SHP77 treated with DMSO at 0.1 percent for 48 hours (cell line): ENCODE results near the gene IARS1.

Experiments used
- DNase-seq: peaks from one replicate; lab custom pipeline; 2025; lab: John Stamatoyannopoulos, UW

The IARS1 gene

DNA sequence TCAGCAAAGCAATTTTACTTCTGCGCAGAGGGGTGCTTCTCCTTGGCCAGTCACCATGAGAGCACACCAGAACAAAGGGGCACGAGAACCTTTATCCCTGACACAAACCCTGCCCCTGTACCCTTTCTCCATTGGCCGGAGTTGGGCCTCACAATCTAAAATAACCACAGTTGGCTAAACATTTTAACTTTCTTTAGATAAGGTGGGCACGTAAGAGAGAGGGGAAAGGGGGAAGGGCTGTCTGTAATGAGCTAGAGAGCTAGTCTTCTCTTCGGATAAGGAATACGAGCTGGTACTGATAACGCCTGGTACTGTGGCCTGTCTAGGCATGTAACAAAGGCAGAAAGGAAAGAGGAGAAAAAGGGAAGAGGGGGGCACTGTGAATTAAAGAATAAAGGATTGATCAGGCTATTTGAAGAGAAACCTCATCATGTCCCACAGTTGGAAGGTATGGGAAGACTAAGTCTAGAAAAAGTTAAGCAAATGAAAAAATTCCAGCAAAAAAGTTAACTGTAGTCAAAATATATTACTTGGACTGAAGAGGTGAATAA lies 1.8 kb upstream of the IARS1 start:
- DNase-seq, result no peak

DNA sequence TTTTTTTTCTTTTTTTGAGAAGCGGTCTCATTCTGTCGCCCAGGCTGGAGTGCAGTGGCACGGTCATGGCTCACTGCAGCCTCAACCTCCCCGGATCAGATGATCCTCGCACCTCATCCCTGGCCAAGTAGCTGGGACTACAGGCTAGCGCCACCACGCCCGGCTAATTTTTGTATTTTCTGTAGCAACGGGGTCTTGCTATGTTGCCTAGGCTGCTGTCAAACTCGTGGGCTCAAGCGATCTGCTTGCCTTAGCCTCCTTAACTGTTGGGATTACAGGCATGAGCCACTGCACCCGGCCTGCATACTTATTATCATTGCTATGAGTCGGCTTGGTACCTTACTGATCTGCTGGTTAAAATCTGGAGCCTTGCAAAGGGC lies 790 bp upstream of the IARS1 start:
- DNase-seq, result no peak

DNA sequence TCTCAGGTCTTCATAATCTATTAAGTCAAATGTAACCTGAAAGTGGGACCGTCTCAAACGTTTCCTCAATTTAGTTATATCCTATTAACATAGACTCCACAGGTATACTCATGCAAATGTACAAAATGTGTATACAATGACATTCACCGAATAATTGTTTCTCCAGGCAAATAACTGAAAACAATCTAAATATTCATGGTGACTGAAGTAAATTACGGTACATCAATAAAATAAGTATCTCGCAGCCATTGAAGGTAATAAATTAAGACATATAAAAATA lies 482 bp downstream of the IARS1 start:
- DNase-seq, result no peak

DNA sequence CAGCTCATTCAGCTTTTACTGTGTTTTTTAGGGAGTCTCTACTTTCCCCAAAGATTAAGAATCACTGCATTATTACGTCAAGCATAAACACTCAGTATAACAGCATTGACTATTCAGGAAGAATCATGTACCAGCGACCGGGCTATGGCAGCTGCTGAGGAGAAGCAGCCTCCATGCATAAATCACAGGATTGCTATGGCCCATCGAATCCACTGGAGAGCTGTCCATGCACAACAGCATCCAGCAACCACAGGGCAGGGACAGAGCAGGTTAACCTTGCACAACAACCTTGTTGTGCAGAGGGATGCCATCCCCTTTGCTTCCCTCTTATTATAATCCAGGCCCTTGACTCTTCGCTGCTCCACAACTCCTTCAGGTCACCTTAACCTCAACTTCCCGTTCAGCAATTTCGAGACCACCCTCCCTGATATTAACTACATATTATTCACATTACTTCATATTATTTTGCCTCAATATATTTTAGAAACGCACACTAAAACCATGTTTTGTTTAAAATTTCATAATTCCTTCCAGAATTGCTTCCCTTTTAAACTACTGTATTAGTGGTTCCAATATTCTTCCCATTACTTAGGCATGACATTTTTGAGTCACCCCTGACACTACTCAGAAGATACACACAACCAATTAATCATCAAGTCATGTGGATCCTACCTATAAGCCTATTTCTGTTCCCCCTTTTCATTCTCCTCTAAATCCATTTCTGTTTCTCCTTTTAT lies 991 bp downstream of the IARS1 start:
- no peak for DNase-seq

DNA sequence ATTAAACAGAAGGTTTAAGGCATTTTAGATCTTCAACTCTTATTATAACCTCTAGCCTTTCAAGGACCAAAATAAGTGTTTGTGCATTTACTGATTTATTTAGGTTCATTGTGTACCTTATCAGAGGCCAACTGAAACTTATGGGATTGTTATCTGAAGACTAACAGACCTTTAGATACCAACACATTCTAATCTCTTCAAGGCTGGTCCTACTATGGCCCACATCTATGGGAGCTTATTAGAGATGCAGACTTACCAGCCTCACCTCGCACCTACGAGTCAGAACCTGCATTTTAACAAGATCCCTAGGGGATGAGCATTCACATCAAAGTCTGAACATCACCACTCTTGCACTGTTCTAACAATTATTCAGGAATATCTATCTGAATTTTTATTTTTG lies 1.9 kb downstream of the IARS1 start:
- no peak for DNase-seq

DNA sequence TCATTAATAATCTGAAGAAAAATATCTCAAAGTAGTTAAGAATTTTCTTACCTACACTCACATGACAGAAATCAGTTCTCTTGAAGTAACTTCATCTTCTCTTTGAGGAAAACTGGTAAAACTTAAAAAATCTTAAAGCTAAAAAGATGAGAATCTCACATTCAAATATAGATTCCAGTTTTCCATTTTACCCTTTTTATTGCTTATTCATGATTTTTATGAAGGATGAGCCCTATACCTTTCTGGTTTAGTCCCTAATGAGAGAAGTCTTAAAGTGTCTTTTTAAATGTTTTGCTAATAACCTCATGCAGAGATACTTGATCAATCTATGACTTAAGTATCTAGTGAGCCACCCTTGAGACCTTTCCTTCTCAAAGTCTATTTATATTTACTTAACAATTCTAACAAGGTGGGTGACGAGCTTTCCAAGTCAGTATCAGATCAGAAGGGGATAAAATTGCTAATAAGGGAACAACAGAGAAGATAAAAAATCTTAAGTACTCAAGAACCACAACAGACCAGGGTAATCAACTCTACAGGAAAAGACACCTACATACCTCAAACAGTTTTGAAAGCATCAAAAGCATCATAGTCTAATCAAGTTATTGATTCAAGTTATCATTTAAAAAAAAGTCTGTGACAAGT lies 2.6 kb downstream of the IARS1 start:
- DNase-seq, result no peak

DNA sequence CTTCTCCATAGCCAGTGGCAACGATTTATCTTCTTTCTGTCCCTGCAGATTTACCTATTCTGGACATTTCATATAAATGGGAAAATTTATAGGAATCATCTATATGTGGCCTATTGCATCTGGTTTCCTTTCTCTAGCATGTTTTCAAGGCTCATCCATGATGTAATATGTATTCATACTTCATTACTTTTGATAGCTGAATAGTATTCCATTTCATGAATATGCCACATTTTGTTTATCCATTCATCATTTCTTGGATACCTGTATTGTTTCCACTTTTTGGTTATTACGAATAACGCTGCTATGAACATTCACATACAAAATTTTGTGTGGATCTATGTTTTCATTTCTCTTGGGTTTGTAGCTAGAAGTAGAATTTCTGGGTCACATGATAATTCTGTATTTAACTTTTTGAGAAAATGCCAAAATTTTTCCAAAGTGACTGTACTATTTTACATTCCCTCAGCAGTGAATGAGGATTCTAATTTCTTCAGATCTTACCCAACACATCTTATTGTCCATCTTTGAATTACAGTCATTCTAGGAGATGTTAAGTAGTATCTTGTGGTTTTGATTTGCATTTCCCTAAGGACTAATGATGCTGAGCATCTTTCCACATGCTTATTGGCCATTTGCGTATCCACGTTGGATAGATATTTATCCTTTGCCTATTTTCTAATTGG lies 3.6 kb downstream of the IARS1 start:
- DNase-seq, result no peak

DNA sequence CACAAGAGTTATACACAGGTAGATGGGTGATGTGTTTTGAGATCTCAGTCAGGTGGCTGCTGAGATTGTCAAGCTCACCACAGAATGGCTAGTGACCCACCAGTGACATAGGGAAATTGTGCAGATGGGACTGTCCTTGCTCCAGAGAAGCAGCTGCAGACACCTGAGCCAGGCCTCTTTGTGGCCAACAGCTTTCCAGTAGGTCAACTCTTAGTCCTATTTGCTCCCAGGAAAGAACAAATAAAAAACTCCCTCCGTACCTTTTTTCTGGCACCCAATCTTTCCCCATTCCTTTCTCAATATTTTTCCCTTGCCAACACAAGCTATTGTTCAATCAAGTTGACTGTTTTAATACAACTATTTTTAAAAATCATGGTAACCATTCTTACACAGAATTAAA lies 14.2 kb downstream of the IARS1 start:
- no peak for DNase-seq

DNA sequence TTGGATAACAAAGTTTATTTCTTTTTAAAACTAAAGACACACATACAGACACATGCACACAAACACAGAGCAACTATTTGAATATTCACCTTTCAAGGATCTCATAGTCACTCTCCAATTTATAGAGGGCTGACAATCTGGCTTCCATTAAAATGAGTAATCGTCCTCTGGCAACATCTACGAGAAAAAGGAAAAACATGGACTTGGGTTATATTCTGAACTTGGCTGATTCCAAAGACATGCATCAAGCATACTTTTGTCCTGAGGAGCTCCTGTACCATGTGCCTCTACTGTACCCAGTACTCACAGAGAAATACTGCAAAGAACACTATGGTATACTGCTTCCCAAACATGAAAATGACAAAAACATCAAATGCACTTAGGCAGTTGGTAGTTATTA lies 15.4 kb downstream of the IARS1 start:
- no peak for DNase-seq

DNA sequence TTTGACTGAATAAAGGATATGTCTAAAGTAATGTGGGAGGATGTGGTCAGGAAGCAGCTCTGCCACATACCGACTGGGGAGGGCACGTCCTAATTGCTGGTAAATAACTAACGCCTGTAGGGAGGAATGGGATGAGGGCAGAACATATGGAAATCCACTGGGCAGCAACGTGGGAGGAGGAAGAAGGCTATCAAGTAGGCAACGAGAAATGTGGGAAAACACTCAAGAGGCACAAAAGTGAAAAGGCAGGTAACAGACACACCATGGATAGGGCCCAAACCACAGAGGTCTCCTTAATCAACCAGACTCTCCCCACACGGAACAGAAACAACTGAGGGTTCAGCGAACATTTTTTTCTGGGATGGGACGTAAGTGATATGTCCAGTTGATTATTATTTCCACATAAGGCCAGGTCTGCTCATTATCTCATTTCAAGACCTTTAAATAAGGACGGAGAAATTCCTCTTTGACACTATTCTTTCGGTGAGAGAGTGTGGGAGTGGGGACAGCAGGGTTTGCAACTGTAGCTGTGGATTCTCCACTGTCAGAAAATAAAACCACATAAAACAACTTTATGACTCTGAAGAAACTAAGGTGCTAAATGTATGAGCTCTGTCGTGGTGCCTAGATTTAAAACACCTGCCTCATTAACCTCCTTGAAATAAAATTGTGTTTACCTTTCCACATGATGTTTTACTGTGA lies 17.0 kb downstream of the IARS1 start:
- DNase-seq, result no peak

DNA sequence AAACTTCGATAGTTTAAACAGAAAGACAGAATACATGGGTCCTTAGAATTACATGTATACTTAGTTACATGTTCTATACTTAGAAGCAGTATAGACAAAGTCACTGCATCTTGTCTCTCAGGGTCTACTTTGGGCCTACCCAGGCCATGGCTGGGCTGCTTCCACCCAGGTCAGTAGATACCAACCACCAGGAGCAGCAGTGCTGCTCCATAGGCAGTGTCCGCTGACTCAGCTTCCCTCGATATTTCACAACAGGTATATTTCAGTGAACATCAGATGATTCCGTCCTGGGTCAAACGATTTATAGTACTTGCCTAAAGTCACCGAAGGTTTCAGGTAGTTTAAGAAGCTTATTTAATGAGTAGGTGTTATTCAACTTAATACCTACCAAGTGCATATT lies 18.0 kb downstream of the IARS1 start:
- DNase-seq, result no peak

DNA sequence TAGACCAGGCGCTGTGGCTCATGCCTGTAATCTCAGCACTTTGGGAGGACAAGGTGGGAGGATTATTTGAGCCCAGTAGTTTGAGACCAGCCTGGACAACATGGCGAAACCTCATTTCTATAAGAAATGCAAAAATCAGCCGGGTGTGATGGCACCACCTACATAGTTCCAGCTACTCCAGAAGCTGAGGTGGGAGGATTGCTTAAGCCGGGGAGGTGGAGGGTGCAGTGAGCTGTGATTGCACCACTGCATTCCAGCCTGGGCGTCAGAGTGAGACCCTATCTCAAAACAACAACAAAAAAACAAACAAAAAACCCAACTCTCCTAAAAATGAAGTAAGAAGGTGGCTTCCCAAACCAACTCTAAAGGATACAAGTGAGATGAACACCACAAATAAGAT lies 23.0 kb downstream of the IARS1 start:
- DNase-seq, result no peak

DNA sequence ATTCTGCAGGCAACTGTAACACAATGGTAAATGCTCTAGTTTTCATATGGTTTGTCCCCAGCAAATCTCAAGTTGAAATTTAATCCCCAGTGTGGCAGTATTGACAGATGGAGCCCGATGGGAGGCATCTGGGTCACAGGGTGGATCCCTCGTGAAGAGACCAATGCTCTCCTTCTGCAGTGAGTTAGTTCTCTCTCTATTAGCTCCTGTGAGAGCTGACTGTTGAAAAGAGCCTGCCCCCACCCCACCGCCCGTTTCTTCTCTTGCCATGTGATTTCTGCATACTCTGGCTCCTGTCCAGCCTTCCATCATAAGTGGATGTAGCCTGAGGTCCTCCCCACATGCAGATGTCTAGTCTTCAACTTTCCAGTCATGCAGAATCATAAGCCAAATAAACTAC lies 27.0 kb downstream of the IARS1 start:
- no peak for DNase-seq

DNA sequence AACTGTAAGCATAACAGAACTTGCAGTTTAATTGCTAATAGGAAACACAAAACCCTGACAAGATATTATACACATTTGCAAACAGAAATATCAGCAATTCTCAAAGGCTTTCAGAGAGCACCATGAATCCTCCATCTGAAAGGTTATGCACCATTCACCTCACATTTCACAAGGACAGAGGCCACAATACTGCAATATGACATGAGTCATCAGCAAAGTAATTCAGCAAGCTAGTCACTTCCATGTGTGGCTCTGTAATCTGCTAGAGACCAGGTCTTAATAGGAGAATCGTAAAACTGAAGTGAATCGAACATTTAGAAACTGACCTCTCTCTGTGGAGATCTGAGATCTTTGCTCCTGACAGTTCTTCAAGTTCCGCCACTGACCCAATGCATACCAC lies 28.3 kb downstream of the IARS1 start:
- no peak for DNase-seq

DNA sequence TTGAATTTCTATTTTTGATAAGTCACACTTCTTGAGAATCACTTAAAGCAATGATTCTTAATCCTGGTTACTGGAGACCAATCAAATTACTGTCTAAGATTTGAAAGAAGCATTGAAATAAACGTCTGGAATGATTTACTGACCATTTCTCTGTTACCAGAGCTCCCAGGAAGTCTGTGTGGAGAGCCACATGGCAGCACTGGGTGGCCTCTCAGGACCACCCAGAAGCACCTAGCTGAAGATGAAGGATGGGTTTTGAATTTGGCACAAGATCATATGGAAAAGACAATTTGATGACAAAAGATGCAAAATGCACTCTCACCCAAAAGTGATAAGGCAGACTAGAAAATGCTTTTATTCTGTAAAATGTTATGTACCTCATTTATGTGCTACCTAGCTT lies 30.4 kb downstream of the IARS1 start:
- DNase-seq, result no peak

DNA sequence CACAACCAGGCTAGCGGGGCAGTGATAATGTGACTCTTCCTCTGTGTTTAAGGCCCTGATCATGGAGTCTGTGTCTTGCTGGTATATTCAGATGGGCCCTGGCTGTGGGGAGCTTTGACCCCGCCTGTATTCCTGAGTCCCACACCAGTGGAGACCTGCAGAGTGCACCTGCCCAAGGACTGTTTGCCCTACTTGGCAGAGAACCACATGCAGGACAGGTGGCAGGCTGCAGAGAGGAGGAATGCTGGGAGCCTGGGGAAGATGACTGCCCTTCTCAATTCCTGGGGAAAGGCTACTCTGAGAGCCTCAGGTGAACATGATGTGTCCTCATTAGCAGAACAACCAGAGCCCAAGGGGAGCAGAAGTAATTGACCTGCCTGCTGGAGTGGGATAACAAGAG lies 36.2 kb downstream of the IARS1 start:
- DNase-seq, result no peak

DNA sequence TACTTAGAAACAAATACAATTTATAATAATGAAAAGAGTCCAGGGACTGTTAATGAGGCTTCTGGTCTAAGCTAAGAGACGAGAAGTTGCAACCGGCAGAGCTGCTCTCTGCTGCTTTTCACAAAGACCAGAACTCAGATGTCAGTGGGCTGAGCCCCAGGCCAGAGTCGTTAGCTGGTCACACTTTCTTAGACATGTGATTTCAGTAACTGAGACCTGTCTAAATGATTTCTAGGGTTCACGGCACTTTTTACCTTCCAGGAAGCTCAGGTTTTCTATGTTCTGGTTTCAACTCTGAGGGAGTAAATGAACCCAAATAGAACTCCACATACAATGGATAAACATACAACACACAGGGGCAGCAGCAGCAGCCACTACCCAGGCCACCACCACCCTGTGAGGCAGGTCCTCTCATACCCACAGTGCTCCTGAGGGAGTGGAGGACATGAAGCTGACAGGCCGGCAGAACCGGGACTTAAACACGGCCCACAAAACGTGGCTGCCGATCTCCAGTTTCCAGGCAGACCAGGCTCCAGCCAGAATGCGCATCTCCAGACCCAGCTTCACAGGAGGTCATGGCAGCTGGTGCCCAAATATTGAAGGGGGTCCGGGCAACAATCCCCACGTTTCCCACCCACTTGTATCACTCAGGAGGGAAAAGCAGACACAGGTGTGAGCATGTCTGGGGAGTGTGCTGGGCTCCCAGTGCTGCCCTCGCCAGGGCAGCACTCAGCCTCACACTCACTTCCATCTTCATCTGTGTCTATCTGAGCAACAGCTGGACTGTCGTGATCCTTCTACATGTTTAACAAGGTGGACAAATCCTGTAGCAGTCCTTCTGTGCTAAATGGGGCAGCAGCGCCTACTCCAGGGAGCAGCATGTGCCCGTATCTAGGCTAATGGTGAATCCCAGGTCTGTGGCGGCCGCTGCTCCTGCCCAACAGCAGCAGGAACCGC lies 38.8 kb downstream of the IARS1 start:
- DNase-seq, result no peak

DNA sequence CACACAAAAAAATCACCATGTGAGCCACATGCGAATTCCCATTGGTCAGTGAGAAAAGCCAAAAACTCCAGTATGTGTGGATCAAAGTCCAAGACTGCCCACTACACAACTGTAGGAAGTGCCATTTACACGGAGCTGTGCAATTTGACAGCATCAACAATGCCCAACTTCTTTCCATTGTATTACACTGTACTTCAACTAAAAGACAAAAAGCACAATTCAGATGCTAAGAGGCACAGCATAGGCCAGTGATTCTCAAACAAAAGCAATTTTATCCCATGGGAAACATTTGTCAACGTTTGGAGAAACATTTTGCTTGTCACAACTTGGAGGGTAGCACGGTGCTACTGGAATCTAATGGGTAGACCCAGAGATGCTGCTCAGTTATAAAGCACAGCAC lies 39.8 kb downstream of the IARS1 start:
- no peak for DNase-seq

DNA sequence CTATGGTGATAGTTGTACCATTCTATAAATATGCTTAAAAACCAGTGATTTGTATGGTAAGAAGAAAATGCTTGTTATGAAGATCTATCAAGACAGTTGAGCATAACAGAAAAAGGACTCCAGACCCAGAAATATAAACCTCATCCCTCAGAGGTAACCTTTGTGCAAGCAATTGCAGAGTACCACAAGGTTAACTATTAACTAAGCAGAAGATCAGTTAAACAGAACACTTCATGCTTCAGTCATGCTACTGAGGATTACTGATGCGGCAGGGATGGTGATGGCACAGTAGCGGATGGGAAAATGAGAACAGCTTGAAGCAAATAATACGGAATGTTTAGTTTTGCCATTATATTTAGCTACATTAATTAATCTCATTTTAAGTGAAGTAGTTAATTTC lies 45.5 kb downstream of the IARS1 start:
- no peak for DNase-seq

DNA sequence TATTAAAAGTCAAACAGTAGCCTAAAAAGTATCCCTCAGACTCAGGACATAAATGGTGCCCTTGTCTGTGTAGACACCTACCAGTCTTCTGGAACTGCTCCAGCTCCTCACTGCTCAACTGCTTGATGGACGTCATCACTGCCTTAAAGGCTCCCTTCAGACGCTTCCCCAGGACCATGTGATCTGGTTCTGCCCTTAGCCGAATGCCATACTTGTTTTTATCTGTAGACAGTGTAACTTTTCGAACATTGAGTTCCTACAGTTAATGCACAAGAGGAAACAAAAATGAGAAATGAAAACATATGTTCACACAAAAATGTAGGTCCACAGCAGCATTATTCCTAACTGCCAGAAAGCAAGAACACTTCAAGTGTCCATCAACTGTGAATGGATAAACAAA lies 46.2 kb downstream of the IARS1 start:
- no peak for DNase-seq

DNA sequence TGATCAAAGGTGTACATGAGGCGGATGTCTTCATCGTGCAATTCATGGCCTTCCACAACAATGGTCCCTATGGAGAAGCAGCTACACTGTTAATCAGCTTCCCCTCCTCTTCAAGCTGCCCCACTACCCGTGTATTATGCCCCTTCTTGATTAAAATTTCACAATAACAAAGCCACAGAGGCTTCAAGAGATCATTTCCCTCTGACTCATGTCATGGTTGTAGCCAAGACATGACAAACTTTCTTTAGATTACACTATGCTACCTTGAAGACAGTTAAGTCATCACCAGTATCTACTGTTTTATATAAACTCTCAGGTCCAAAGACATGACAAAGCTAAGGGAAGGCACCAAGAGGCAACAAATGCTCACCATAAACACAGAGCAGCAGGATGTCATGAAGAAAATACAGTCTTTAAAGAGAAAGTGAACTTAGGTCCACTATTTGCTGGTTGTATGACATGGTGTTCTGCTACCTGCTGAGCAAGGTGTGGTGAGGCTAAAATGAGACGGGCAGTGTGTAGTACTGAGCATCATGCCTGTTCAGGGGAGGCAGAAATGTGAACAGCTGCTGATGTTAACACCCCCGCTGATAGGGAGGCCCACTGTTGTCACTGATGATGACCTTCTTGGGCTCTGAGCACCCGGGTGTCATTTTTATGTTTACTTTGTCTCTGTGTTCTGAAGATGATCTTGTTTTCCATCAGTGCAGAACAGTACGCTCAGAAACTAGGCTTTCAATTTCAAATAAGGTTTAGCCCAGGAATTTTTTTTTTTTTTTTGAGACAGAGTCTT lies 48.3 kb downstream of the IARS1 start:
- DNase-seq, result no peak
